Measurements from ENCODE around the gene GNL3L. TPM values are rescaled to one million over a fixed set of nuclear protein-coding genes. Genes with fewer than 3 reads are reported as not detected.
A peak's percentile ranks its signal among the peaks of the same experiment; 100 is the strongest.

GNL3L gene
- total RNA-seq, 1 experiment from 2014 or later: 63.6 TPM

- Mint-ChIP-seq H3K4me3 (no peak overlapping the region), H3K27me3 (ENCODE audit: low read depth) (peaks cover 6% of the 10 kb centered on the region), H3K27ac (peak overlapping the region; percentile 78), H3K9me3 (peaks cover 9% of the 10 kb centered on the region), H3K36me3 (peaks cover 6% of the 10 kb centered on the region), H3K4me1 (peaks cover 8% of the 10 kb centered on the region)
- ATAC-seq: peak; percentile 47; the same call in 1 of the 2 replicates
- no peak for DNase-seq (ENCODE audit: low spot score)
- CTCF ChIA-PET: no interaction called here
- POLR2A ChIA-PET: no interaction called here
- TF ChIP-seq, protein P1, sequence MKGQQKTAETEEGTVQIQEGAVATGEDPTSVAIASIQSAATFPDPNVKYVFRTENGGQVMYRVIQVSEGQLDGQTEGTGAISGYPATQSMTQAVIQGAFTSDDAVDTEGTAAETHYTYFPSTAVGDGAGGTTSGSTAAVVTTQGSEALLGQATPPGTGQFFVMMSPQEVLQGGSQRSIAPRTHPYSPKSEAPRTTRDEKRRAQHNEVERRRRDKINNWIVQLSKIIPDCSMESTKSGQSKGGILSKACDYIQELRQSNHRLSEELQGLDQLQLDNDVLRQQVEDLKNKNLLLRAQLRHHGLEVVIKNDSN (CRISPR knock-in tag; IDR thresholded peaks at IDR 0.05): no peak
- TF ChIP-seq, protein P2, sequence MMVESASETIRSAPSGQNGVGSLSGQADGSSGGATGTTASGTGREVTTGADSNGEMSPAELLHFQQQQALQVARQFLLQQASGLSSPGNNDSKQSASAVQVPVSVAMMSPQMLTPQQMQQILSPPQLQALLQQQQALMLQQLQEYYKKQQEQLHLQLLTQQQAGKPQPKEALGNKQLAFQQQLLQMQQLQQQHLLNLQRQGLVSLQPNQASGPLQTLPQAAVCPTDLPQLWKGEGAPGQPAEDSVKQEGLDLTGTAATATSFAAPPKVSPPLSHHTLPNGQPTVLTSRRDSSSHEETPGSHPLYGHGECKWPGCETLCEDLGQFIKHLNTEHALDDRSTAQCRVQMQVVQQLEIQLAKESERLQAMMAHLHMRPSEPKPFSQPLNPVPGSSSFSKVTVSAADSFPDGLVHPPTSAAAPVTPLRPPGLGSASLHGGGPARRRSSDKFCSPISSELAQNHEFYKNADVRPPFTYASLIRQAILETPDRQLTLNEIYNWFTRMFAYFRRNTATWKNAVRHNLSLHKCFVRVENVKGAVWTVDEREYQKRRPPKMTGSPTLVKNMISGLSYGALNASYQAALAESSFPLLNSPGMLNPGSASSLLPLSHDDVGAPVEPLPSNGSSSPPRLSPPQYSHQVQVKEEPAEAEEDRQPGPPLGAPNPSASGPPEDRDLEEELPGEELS (CRISPR knock-in tag; IDR thresholded peaks at IDR 0.05): no peak
- TF ChIP-seq, protein P3, sequence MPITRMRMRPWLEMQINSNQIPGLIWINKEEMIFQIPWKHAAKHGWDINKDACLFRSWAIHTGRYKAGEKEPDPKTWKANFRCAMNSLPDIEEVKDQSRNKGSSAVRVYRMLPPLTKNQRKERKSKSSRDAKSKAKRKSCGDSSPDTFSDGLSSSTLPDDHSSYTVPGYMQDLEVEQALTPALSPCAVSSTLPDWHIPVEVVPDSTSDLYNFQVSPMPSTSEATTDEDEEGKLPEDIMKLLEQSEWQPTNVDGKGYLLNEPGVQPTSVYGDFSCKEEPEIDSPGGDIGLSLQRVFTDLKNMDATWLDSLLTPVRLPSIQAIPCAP (CRISPR knock-in tag; IDR thresholded peaks at IDR 0.05): no peak
- TF ChIP-seq STAT6 (CRISPR knock-in tag; conservative IDR thresholded peaks at IDR 0.05; ENCODE audit: low read depth): no peak
- TF ChIP-seq OVOL2 (CRISPR knock-in tag; IDR thresholded peaks at IDR 0.05; ENCODE audit: borderline replicate concordance): no peak
- no peak for TF ChIP-seq PRRX2 (CRISPR knock-in tag; IDR thresholded peaks at IDR 0.05)
- TF ChIP-seq MLX (CRISPR knock-in tag; IDR thresholded peaks at IDR 0.05): no peak
- TF ChIP-seq TP53 (CRISPR knock-in tag; IDR thresholded peaks at IDR 0.05): no peak
- TF ChIP-seq, protein P4, sequence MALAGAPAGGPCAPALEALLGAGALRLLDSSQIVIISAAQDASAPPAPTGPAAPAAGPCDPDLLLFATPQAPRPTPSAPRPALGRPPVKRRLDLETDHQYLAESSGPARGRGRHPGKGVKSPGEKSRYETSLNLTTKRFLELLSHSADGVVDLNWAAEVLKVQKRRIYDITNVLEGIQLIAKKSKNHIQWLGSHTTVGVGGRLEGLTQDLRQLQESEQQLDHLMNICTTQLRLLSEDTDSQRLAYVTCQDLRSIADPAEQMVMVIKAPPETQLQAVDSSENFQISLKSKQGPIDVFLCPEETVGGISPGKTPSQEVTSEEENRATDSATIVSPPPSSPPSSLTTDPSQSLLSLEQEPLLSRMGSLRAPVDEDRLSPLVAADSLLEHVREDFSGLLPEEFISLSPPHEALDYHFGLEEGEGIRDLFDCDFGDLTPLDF (CRISPR knock-in tag; IDR thresholded peaks at IDR 0.05): no peak
- TF ChIP-seq ZNF121 (CRISPR knock-in tag; IDR thresholded peaks at IDR 0.05): no peak
- TF ChIP-seq, protein P5, sequence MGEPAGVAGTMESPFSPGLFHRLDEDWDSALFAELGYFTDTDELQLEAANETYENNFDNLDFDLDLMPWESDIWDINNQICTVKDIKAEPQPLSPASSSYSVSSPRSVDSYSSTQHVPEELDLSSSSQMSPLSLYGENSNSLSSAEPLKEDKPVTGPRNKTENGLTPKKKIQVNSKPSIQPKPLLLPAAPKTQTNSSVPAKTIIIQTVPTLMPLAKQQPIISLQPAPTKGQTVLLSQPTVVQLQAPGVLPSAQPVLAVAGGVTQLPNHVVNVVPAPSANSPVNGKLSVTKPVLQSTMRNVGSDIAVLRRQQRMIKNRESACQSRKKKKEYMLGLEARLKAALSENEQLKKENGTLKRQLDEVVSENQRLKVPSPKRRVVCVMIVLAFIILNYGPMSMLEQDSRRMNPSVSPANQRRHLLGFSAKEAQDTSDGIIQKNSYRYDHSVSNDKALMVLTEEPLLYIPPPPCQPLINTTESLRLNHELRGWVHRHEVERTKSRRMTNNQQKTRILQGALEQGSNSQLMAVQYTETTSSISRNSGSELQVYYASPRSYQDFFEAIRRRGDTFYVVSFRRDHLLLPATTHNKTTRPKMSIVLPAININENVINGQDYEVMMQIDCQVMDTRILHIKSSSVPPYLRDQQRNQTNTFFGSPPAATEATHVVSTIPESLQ (CRISPR knock-in tag; IDR thresholded peaks at IDR 0.05): no peak
Observed at GRCh38 chrX:54509400-54509799, 20.6 kb upstream of the GNL3L start.

DNA sequence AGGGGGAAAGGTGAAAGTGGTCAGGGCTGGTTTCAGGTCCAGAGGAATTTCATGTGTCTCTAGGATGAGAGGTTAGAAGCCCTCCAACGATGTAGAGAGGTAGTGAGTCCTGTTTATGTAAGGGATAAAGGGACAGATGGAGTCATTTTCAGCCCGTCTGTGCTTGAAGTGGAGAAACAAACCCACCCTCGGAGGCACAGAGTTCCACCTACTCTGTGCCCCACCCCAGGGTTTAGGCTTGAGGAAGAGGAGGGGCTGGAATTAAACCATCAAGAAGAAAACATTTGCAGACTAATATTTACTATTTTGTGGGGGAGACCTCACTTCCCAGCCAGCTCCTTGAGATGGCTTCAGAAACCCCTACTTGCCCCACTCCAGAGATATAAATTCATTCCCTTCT lies 868 bp upstream of the GNL3L start:
- ATAC-seq: peak; percentile 15; the same call in 1 of the 2 replicates
- Mint-ChIP-seq H3K9me3 (no peaks in the 10 kb centered on the region), H3K4me3 (peak overlapping the region; percentile 90), H3K4me1 (peaks cover 25% of the 10 kb centered on the region), H3K27me3 (ENCODE audit: low read depth) (no peaks in the 10 kb centered on the region), H3K36me3 (peaks cover 22% of the 10 kb centered on the region), H3K27ac (peak overlapping the region; percentile 98)
- POLR2A ChIA-PET: interaction anchor here (0.9 to 1.6 kb wide), 3 partner anchors 44 to 485 kb away, joined by 3 to 6 read pairs (median 4); partner anchors contain the start of gene PHF8
- CTCF ChIA-PET: interaction anchor here (0.6 to 0.7 kb wide), 2 partner anchors 15 to 111 kb away, joined by 3 to 4 read pairs; no protein-coding TSS in a partner anchor
- DNase-seq (ENCODE audit: low spot score): no peak
- no peak for TF ChIP-seq ATF3 (CRISPR knock-in tag; conservative IDR thresholded peaks at IDR 0.05)
- TF ChIP-seq NFE2L1 (CRISPR knock-in tag; IDR thresholded peaks at IDR 0.05): no peak
- TF ChIP-seq, protein P6, sequence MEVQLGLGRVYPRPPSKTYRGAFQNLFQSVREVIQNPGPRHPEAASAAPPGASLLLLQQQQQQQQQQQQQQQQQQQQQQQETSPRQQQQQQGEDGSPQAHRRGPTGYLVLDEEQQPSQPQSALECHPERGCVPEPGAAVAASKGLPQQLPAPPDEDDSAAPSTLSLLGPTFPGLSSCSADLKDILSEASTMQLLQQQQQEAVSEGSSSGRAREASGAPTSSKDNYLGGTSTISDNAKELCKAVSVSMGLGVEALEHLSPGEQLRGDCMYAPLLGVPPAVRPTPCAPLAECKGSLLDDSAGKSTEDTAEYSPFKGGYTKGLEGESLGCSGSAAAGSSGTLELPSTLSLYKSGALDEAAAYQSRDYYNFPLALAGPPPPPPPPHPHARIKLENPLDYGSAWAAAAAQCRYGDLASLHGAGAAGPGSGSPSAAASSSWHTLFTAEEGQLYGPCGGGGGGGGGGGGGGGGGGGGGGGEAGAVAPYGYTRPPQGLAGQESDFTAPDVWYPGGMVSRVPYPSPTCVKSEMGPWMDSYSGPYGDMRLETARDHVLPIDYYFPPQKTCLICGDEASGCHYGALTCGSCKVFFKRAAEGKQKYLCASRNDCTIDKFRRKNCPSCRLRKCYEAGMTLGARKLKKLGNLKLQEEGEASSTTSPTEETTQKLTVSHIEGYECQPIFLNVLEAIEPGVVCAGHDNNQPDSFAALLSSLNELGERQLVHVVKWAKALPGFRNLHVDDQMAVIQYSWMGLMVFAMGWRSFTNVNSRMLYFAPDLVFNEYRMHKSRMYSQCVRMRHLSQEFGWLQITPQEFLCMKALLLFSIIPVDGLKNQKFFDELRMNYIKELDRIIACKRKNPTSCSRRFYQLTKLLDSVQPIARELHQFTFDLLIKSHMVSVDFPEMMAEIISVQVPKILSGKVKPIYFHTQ (CRISPR knock-in tag; IDR thresholded peaks at IDR 0.05): no peak
- no peak for TF ChIP-seq CREB1 (CRISPR knock-in tag; IDR thresholded peaks at IDR 0.05)
- no peak for TF ChIP-seq TCF7 (CRISPR knock-in tag; IDR thresholded peaks at IDR 0.05; ENCODE audit: low read depth)
- TF ChIP-seq, protein P7, sequence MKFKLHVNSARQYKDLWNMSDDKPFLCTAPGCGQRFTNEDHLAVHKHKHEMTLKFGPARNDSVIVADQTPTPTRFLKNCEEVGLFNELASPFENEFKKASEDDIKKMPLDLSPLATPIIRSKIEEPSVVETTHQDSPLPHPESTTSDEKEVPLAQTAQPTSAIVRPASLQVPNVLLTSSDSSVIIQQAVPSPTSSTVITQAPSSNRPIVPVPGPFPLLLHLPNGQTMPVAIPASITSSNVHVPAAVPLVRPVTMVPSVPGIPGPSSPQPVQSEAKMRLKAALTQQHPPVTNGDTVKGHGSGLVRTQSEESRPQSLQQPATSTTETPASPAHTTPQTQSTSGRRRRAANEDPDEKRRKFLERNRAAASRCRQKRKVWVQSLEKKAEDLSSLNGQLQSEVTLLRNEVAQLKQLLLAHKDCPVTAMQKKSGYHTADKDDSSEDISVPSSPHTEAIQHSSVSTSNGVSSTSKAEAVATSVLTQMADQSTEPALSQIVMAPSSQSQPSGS (CRISPR knock-in tag; IDR thresholded peaks at IDR 0.05; ENCODE audit: borderline replicate concordance, low read depth): no peak
- TF ChIP-seq ZNF671 (CRISPR knock-in tag; IDR thresholded peaks at IDR 0.05): no peak
- TF ChIP-seq JUN (CRISPR knock-in tag; IDR thresholded peaks at IDR 0.05): no peak
- no peak for TF ChIP-seq NR2C2 (CRISPR knock-in tag; IDR thresholded peaks at IDR 0.05)
